HG03575 (cell line): ENCODE measurements around the gene UXS1.

Experiments
- ATAC-seq: cut with Tn5 transposase; IDR thresholded peaks from one replicate; pipeline ENCODE4 v1.9.1; 2021; ENCODE audit not compliant: unreplicated experiment, insufficient number of reproducible peaks, low FRiP score; ENCODE audit errors: extremely low read depth

The UXS1 gene

GRCh38 chr2:106098664-106099063 is 95.4 kb downstream of the UXS1 start:
- ATAC-seq, result no peak

GRCh38 chr2:106098081-106098480 is 96.0 kb downstream of the UXS1 start:
- ATAC-seq, result no peak

GRCh38 chr2:106097038-106098000 is 96.8 kb downstream of the UXS1 start:
- no peak for ATAC-seq

GRCh38 chr2:106096299-106097037 is 97.6 kb downstream of the UXS1 start:
- no peak for ATAC-seq

GRCh38 chr2:106095478-106096298 is 98.4 kb downstream of the UXS1 start:
- no peak for ATAC-seq

GRCh38 chr2:106094131-106094841 is 99.8 kb downstream of the UXS1 start:
- no peak for ATAC-seq

- no peak for ATAC-seq
These were observed 103.0 kb downstream of the UXS1 start for GRCh38 chr2:106090916-106091618.

GRCh38 chr2:106089611-106090010 is 104.5 kb downstream of the UXS1 start:
- ATAC-seq, result no peak

GRCh38 chr2:106085181-106085940 is 108.7 kb downstream of the UXS1 start:
- ATAC-seq, result no peak

GRCh38 chr2:106080959-106081358 is 113.1 kb downstream of the UXS1 start:
- no peak for ATAC-seq

GRCh38 chr2:106078096-106078495 is 116.0 kb downstream of the UXS1 start:
- ATAC-seq, result no peak

- ATAC-seq, result no peak
These were observed 117.2 kb downstream of the UXS1 start for GRCh38 chr2:106076941-106077340.

- ATAC-seq, result no peak
These were observed 119.1 kb downstream of the UXS1 start for GRCh38 chr2:106075048-106075447.

GRCh38 chr2:106073678-106074406 is 120.3 kb downstream of the UXS1 start:
- ATAC-seq, result no peak

- ATAC-seq, result no peak
These were observed 123.9 kb downstream of the UXS1 start for GRCh38 chr2:106070181-106070580.

- ATAC-seq, result no peak
These were observed 125.7 kb downstream of the UXS1 start for GRCh38 chr2:106068451-106068850.
